A673 (cell line): ENCODE results near the gene SHISAL1.

Experiments
- EZH2 ChIP-seq: fragments of 200-600 bp; sonication (generic); IDR thresholded peaks from 2 replicates; pipeline ENCODE4 v1.6.1; 2017; ENCODE audit warnings: borderline replicate concordance, low read depth, mild to moderate bottlenecking, mixed read lengths, antibody characterized with exemption, low read length; ENCODE audit not compliant: poor library complexity, severe bottlenecking
- TF ChIP-seq, protein P1 (sequence below): fragments of 300-800, 200-600 bp; sonication (generic); conservative IDR thresholded peaks from 2 replicates; pipeline ENCODE4 v1.5.1; 2017; ENCODE audit warnings: low read depth, mild to moderate bottlenecking, antibody characterized with exemption, low read length, moderate library complexity, mixed read lengths

DNA sequence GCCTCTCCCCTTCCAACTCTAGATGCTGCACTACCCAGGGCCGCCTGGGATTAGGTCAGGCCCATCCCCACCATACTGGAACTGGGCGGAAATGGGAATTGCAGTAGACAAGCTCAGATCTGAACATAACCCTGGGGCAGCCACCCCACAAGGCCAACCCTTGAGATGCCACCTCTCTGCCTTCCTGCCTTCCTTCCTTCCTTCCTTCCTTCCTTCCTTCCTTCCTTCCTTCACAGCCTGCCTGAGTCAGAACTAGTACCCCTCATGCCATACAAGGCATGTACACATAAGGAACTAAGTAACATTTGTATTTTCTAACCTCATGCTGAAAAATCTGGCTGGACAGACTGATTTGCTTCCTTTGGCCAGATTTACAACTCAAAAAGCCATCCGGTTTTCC, 28.0 kb downstream of the SHISAL1 start:
- TF ChIP-seq, protein P1, sequence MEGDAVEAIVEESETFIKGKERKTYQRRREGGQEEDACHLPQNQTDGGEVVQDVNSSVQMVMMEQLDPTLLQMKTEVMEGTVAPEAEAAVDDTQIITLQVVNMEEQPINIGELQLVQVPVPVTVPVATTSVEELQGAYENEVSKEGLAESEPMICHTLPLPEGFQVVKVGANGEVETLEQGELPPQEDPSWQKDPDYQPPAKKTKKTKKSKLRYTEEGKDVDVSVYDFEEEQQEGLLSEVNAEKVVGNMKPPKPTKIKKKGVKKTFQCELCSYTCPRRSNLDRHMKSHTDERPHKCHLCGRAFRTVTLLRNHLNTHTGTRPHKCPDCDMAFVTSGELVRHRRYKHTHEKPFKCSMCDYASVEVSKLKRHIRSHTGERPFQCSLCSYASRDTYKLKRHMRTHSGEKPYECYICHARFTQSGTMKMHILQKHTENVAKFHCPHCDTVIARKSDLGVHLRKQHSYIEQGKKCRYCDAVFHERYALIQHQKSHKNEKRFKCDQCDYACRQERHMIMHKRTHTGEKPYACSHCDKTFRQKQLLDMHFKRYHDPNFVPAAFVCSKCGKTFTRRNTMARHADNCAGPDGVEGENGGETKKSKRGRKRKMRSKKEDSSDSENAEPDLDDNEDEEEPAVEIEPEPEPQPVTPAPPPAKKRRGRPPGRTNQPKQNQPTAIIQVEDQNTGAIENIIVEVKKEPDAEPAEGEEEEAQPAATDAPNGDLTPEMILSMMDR, result no peak
- TF ChIP-seq EZH2, result no peak
